ENCODE results near the gene IL1RAPL1.

Gene IL1RAPL1

GRCh38 chrX:29911673-29912072 lies 1324.4 kb downstream of the IL1RAPL1 start:
- TF ChIP-seq ZFX (IDR thresholded peaks at IDR 0.05) = no peak
- TF ChIP-seq, protein P1, sequence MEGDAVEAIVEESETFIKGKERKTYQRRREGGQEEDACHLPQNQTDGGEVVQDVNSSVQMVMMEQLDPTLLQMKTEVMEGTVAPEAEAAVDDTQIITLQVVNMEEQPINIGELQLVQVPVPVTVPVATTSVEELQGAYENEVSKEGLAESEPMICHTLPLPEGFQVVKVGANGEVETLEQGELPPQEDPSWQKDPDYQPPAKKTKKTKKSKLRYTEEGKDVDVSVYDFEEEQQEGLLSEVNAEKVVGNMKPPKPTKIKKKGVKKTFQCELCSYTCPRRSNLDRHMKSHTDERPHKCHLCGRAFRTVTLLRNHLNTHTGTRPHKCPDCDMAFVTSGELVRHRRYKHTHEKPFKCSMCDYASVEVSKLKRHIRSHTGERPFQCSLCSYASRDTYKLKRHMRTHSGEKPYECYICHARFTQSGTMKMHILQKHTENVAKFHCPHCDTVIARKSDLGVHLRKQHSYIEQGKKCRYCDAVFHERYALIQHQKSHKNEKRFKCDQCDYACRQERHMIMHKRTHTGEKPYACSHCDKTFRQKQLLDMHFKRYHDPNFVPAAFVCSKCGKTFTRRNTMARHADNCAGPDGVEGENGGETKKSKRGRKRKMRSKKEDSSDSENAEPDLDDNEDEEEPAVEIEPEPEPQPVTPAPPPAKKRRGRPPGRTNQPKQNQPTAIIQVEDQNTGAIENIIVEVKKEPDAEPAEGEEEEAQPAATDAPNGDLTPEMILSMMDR (conservative IDR thresholded peaks at IDR 0.05) = peak; percentile 45
- H3K27ac ChIP-seq = no peak overlapping the region

DNA sequence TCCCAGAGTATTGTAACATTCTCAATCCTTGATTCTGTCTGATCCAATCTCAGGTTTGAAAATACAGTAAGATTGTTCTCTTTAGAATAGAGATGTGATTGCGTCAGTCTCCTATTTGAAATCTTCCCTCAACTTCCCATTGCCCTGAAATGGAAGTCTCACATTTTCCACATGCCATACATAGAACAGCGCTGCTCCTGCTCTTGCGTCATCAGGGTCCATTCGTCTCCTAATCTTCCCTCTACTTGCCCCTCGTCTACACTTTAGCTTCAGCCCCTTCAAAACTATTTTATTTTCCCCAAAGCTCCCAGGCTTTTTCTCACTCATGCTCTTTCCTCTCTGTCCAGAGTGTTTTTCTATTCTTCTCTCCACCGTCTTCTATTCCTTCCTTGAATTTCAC lies 1326.4 kb downstream of the IL1RAPL1 start:
- no peak overlapping the region for H3K27ac ChIP-seq
- TF ChIP-seq, protein P1 (conservative IDR thresholded peaks at IDR 0.05) = no peak
- TF ChIP-seq ZFX (IDR thresholded peaks at IDR 0.05) = no peak

DNA sequence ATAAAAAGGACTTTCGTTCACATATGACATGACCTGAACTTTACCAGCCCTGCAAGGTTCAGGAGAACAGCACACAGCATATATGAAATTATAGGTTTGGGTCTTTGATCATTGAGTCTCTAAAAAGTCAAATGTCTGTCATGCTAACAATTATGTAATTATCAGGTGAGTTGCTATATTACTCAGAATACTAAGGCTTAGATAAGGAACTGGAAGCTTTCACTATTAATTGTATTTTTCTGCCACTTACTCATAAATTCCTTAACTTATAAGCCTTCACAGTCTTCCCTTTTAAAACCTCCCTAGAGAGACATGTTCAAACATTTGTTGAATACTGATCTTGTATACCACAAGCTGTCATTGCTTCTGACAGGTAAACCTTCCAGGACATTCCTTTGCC lies 1335.4 kb downstream of the IL1RAPL1 start:
- TF ChIP-seq ZFX (IDR thresholded peaks at IDR 0.05) = no peak
- TF ChIP-seq, protein P1 (conservative IDR thresholded peaks at IDR 0.05) = no peak
- H3K27ac ChIP-seq = no peak overlapping the region

- no peak overlapping the region for H3K27ac ChIP-seq
- TF ChIP-seq, protein P1 (conservative IDR thresholded peaks at IDR 0.05) = no peak
- no peak for TF ChIP-seq ZFX (IDR thresholded peaks at IDR 0.05)
Measured at GRCh38 chrX:29926056-29926455, 1338.8 kb downstream of the IL1RAPL1 start.

GRCh38 chrX:29926659-29927058 lies 1339.4 kb downstream of the IL1RAPL1 start:
- TF ChIP-seq, protein P1 (conservative IDR thresholded peaks at IDR 0.05) = no peak
- TF ChIP-seq ZFX (IDR thresholded peaks at IDR 0.05) = no peak
- no peak overlapping the region for H3K27ac ChIP-seq

GRCh38 chrX:29935455-29935854 lies 1348.2 kb downstream of the IL1RAPL1 start:
- TF ChIP-seq, protein P1 (conservative IDR thresholded peaks at IDR 0.05) = no peak
- no peak for TF ChIP-seq ZFX (IDR thresholded peaks at IDR 0.05)
- no peak overlapping the region for H3K27ac ChIP-seq

DNA sequence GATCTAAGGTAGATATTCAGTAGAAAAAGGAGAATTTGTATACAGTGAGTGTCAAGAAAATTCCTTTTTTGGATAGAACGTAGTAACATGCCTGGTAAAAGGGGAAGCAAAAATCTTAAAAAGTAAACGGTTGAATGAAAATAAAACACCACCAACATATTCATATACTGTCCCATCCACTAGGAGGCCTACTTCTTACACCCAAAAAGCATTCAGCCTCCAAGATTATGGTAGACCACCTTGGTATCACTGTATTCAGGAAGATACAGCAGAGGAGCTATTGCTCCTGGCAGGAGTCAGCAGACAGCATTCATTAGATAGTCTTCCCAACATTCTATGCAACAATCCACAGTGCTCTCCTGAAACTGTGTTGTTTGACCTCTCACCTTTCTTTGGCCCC lies 1353.5 kb downstream of the IL1RAPL1 start:
- TF ChIP-seq, protein P1 (conservative IDR thresholded peaks at IDR 0.05) = no peak; the same call in 1 of the 2 replicates
- TF ChIP-seq ZFX (IDR thresholded peaks at IDR 0.05) = no peak
- H3K27ac ChIP-seq = no peak overlapping the region

Data from C4-2B (cell line).